ENCODE results near the gene CCDC47. TPM values are rescaled to one million over a fixed set of nuclear protein-coding genes. Genes with fewer than 3 reads are reported as not detected.

Gene CCDC47
- total RNA-seq, 1 donor: 77.1 TPM

DNA sequence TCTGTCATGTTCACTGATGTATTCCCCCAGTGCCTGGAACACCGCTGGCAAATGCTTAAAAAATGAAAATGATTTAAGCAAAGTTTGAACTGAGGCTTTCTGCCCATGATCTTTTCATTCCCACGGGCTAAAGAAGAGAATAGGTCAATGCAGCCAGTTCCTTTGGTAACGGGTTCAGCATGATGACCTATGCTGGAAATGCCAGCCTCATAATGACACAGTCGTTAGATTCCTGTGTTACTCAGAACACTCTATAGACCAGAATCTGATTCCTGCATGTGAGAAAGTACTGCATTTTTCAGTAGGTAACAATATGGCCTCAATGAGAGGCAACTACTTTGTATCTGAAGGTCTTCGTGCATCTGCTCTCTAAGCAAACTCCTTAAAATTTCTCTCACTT is 54.4 kb downstream of the CCDC47 start:
- no peak overlapping the region for H2AFZ ChIP-seq (ENCODE audit: low read length)
- no peaks in the 10 kb centered on the region for H3K9me3 ChIP-seq (ENCODE audit: low read depth, low read length)
- H3K27ac ChIP-seq (ENCODE audit: low read depth, low read length): peak overlapping the region; percentile 57
- TF ChIP-seq, protein P1, sequence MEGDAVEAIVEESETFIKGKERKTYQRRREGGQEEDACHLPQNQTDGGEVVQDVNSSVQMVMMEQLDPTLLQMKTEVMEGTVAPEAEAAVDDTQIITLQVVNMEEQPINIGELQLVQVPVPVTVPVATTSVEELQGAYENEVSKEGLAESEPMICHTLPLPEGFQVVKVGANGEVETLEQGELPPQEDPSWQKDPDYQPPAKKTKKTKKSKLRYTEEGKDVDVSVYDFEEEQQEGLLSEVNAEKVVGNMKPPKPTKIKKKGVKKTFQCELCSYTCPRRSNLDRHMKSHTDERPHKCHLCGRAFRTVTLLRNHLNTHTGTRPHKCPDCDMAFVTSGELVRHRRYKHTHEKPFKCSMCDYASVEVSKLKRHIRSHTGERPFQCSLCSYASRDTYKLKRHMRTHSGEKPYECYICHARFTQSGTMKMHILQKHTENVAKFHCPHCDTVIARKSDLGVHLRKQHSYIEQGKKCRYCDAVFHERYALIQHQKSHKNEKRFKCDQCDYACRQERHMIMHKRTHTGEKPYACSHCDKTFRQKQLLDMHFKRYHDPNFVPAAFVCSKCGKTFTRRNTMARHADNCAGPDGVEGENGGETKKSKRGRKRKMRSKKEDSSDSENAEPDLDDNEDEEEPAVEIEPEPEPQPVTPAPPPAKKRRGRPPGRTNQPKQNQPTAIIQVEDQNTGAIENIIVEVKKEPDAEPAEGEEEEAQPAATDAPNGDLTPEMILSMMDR (IDR thresholded peaks at IDR 0.05; ENCODE audit: extremely low read depth, low read depth, low read length): no peak
- H3K79me2 ChIP-seq (ENCODE audit: insufficient read depth, low read length): no peaks in the 10 kb centered on the region
- no peak overlapping the region for H3K4me3 ChIP-seq (ENCODE audit: insufficient read depth, low read length)
- H3K36me3 ChIP-seq (ENCODE audit: insufficient read depth, low read length): no peaks in the 10 kb centered on the region
- DNase-seq (ENCODE audit: insufficient read length, low spot score, missing footprints): no peak
- H3K4me1 ChIP-seq (ENCODE audit: insufficient read depth, low read length): no peaks in the 10 kb centered on the region
- H3K4me2 ChIP-seq (ENCODE audit: insufficient read depth, low read length): no peak overlapping the region
- H4K20me1 ChIP-seq (ENCODE audit: insufficient read depth, low read length): no peaks in the 10 kb centered on the region
- no peaks in the 10 kb centered on the region for H3K27me3 ChIP-seq (ENCODE audit: insufficient read depth, low read length)

DNA sequence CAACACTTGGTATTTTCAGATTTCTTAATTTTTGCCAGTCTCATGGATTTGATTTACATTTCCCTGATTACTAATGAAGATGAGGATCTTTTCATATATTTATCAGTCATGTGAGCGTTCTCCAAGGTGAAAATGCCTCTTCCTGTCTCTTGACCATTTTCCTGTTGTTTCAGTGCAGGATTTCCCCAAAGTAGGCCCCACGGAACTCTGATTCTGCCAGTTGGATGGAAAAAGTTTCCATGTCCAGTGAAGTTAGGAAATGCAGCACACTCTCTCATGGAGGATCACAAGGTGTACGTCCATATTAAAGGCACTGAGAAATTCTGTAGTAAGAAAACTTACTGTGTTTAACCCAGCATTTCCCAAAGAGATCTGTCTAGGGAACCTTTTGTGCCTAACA is 57.0 kb downstream of the CCDC47 start:
- peaks cover 9% of the 10 kb centered on the region for H3K36me3 ChIP-seq (ENCODE audit: insufficient read depth, low read length)
- no peak overlapping the region for H3K27ac ChIP-seq (ENCODE audit: low read depth, low read length)
- no peaks in the 10 kb centered on the region for H4K20me1 ChIP-seq (ENCODE audit: insufficient read depth, low read length)
- no peak overlapping the region for H3K4me2 ChIP-seq (ENCODE audit: insufficient read depth, low read length)
- H3K27me3 ChIP-seq (ENCODE audit: insufficient read depth, low read length): no peaks in the 10 kb centered on the region
- TF ChIP-seq, protein P1 (IDR thresholded peaks at IDR 0.05; ENCODE audit: extremely low read depth, low read depth, low read length): no peak
- no peak overlapping the region for H3K4me3 ChIP-seq (ENCODE audit: insufficient read depth, low read length)
- H3K9me3 ChIP-seq (ENCODE audit: low read depth, low read length): no peaks in the 10 kb centered on the region
- H3K79me2 ChIP-seq (ENCODE audit: insufficient read depth, low read length): no peaks in the 10 kb centered on the region
- no peak for DNase-seq (ENCODE audit: insufficient read length, low spot score, missing footprints)
- no peaks in the 10 kb centered on the region for H3K4me1 ChIP-seq (ENCODE audit: insufficient read depth, low read length)
- H2AFZ ChIP-seq (ENCODE audit: low read length): no peak overlapping the region

DNA sequence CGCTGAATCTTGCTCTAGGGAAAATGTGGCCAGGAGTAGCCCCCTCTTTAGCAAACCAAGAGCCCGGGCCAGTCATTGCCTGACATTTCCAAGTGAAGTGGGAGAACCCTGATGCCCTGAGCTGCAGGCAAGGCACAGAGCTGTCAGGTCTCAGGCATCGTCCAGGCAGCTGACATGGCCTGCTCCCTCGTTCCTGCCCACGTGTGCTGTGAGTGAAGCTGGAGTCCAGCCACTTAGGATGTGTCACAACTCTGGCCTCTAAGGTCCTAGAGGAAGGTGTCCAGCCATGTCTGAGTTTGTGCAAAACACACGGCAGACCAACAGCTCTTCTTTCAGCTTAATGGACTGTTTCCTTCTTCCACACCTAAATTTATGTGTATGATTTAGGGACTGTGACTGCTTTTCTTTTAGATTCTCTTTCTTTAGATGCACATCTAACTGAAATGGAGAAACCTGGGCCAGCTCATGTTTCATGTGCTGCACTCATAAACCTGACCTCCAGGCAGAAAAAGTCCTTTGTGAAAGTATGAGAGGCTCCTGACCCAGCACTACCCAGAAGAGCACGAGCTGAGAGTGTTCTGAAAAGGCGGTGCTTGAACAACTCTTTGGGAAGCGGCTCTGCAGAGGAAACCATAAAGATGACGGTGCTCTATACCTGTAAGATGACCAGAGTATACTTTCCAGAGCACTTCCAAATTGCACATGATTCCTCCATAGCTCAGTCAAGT is 58.7 kb downstream of the CCDC47 start:
- Histone ChIP-seq H4K20me1 (ENCODE audit: insufficient read depth, low read length) (no peaks in the 10 kb centered on the region), H3K4me1 (ENCODE audit: insufficient read depth, low read length) (no peaks in the 10 kb centered on the region)
- peak; percentile 81 for DNase-seq (ENCODE audit: insufficient read length, low spot score, missing footprints)

DNA sequence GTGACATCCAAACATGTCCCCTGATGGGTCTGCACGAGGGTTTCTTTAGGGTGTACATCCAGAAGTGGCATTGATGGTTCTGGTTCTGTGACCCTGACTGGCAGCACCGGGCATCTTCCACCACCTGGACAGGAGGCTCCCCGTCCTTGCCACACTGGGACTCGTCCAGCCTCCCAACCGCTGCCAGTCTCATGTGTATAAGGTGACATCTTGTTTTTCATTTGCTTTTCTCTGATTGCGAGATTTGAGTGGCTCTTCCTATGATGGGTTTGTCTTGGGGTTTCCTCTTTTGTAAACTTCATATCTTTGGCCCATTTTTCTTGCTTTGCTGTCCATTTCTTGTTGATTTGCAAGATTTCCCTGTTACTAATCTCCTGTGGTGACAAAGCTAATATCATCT is 64.3 kb downstream of the CCDC47 start:
- H3K27ac ChIP-seq (ENCODE audit: low read depth, low read length): no peak overlapping the region
- peaks cover 38% of the 10 kb centered on the region for H3K36me3 ChIP-seq (ENCODE audit: insufficient read depth, low read length)
- no peaks in the 10 kb centered on the region for H3K27me3 ChIP-seq (ENCODE audit: insufficient read depth, low read length)
- TF ChIP-seq, protein P1 (IDR thresholded peaks at IDR 0.05; ENCODE audit: extremely low read depth, low read depth, low read length): no peak
- no peak overlapping the region for H2AFZ ChIP-seq (ENCODE audit: low read length)
- H3K4me2 ChIP-seq (ENCODE audit: insufficient read depth, low read length): no peak overlapping the region
- DNase-seq (ENCODE audit: insufficient read length, low spot score, missing footprints): no peak
- H3K4me1 ChIP-seq (ENCODE audit: insufficient read depth, low read length): no peaks in the 10 kb centered on the region
- H3K79me2 ChIP-seq (ENCODE audit: insufficient read depth, low read length): no peaks in the 10 kb centered on the region
- H3K9me3 ChIP-seq (ENCODE audit: low read depth, low read length): no peaks in the 10 kb centered on the region
- no peak overlapping the region for H3K4me3 ChIP-seq (ENCODE audit: insufficient read depth, low read length)
- no peaks in the 10 kb centered on the region for H4K20me1 ChIP-seq (ENCODE audit: insufficient read depth, low read length)

More for the DNA sequence above, 58.7 kb downstream of the CCDC47 start:
- no peaks in the 10 kb centered on the region for H3K79me2 ChIP-seq (ENCODE audit: insufficient read depth, low read length)
- no peak overlapping the region for H3K27ac ChIP-seq (ENCODE audit: low read depth, low read length)
- no peaks in the 10 kb centered on the region for H3K9me3 ChIP-seq (ENCODE audit: low read depth, low read length)
- no peak overlapping the region for H2AFZ ChIP-seq (ENCODE audit: low read length)
- no peaks in the 10 kb centered on the region for H3K27me3 ChIP-seq (ENCODE audit: insufficient read depth, low read length)
- TF ChIP-seq, protein P1 (IDR thresholded peaks at IDR 0.05; ENCODE audit: extremely low read depth, low read depth, low read length): no peak
- no peak overlapping the region for H3K4me3 ChIP-seq (ENCODE audit: insufficient read depth, low read length)
- peaks cover 21% of the 10 kb centered on the region for H3K36me3 ChIP-seq (ENCODE audit: insufficient read depth, low read length)
- H3K4me2 ChIP-seq (ENCODE audit: insufficient read depth, low read length): no peak overlapping the region
